NAMALWA (cell line): ENCODE results near the gene CLEC18B.
"Not testable (repeated sequence)": the region's sequence is repeated elsewhere in the genome, so short reads cannot be mapped to it uniquely, and the experiment has no call there.

ENCODE experiments used
- DNase-seq: peaks from one replicate; pipeline ENCODE4 v3.0.0-alpha.2; 2015; ENCODE audit warnings: low spot score

CLEC18B gene

DNA sequence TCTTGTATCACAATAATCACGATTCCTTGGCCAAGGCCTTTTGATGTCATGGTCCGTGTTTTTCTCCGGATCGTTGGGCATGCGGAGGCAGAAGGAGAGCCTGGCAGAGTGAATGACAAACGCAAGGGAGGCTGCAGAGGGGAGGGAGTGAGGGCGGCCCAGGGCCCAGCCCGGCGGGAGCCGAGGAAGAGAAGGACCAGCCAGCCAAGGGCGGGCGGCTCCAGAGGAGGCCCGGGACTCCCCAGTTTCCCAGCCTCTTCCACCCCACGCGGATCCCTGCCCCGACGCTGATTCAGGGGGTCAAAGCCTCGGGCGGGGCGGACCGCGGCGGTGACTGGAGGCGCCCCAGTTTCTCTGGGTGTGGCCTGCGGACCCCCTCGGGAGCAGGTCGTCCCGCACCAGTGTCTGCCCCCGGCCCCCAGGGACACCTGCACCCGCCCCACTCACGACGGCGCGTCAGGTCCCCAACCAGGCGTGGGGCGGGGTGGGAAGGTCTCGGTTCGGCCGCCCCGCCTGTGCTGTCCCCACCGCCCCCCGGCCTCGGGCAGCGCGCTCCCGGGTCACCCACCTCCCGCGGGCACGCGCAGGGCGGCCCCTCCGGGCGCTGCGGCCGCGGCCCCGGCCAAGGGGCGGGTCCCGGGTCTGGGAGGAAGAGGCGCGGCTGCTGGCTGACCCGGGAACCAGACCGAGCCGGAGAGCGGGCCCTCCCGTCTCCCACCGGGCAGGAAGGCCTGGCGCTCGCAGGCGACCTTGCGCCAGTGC is 14.5 kb downstream of the CLEC18B start:
- DNase-seq: not testable (repeated sequence)

GRCh38 chr16:74404148-74404933 is 16.9 kb downstream of the CLEC18B start:
- DNase-seq: not testable (repeated sequence)

DNA sequence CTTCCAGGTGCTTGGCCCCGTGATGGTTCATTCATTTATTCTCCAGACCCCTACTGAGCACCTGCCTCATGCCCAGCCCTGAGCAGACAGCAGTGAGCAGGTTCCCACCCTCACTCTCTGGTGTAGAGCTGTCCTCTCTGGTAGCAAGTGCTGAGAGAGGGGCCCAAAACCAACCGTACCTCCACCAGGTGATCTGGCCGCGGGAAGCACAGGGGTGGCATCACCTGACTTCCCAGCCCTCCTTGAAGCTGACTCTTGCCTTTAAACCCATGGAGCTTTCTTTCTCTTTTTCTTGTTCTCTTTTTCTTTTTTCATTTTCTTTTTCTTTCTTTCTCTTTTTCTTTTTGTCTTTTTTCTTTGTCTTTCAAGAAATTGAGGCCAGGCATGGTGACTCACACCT is 21.0 kb downstream of the CLEC18B start:
- not testable (repeated sequence) for DNase-seq

DNA sequence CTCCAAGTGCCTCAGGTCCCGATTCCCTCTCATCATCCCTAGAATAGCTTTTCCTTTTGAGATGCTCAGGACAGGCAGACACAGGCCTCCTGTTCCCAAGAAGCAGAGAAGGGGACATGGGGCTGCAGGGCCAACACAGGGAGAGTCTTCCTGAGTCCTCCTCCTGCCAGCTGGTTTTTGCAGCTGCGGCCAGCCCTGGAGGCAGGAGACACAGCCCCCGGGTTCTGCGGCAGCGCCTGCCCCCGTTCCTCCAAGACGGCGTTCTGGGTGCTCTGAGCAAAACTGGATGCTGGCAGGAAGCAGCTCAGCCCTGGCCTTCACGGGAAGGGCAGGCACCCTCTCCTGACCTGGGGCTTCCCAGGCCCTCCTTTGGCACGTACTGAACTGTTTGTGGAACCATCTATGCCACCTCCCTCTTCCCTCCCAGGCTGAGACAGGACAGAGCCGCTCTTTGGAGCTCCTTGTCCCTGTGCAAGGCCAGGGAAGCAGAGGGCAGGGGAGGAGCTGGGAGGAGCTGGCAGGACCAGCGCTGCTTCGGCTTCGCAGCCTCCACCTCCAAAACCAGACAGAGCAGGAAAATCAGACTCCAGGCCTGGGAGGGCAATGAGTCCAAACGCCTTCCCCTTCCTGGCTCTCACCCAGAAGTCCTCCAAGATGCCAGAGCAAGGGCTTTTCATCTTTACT is 22.9 kb downstream of the CLEC18B start:
- DNase-seq: not testable (repeated sequence)

DNA sequence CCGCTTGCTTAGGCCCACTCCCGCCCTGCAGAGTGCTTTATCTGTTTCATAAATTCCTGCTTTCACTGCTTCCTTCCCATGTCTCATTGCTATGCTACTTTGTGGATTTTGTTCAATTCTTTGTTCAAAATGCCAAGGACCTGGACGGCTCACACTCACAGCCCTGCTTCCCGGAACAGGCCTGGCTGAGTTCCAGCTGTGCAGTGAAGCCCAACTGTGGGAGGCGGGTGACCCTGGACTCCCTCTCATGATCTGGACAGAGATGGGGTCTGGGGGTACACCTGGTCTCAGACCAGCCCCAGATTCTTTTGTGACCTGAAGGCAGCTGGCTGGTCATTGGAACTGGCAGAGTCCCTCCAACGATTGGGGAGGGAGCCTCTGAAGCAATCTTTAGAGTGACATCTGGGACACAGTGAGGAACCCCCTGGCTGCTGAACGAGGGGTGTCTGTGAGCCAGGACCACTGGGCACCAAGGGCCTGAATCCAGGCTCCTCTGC is 24.7 kb downstream of the CLEC18B start:
- not testable (repeated sequence) for DNase-seq

GRCh38 chr16:74394604-74395003 is 26.7 kb downstream of the CLEC18B start:
- DNase-seq: not testable (repeated sequence)

- not testable (repeated sequence) for DNase-seq
Measured at GRCh38 chr16:74394131-74394530, 27.1 kb downstream of the CLEC18B start.

DNA sequence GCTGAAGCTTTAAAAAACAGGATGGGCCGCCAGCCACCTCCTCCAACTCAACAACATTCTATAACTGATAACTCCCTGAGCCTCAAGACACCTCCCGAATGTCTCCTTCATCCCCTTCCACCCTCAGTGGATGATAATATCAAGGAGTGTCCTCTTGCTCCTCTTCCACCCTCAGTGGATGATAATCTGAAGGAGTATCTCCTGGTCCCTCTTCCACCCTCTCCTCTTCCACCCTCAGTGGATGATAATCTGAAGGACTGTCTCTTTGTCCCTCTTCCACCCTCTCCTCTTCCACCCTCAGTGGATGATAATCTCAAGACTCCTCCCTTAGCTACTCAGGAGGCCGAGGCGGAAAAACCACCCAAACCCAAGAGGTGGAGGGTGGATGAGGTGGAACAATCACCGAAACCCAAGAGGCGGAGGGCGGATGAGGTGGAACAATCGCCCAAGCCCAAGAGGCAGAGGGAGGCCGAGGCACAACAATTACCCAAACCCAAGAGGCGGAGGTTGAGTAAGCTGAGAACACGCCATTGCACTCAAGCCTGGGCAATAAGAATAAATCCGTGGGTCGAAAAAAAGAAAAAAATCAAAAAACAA is 29.7 kb downstream of the CLEC18B start:
- not testable (repeated sequence) for DNase-seq

- not testable (repeated sequence) for DNase-seq
Measured at GRCh38 chr16:74382339-74383034, 38.8 kb downstream of the CLEC18B start.

GRCh38 chr16:74373847-74374184 is 47.5 kb downstream of the CLEC18B start:
- DNase-seq: not testable (repeated sequence)

- peak; percentile 16 for DNase-seq
Measured at GRCh38 chr16:74372953-74373846, 48.1 kb downstream of the CLEC18B start.

GRCh38 chr16:74372369-74372768 is 48.9 kb downstream of the CLEC18B start:
- no peak for DNase-seq

GRCh38 chr16:74370338-74371135 is 50.7 kb downstream of the CLEC18B start:
- not testable (repeated sequence) for DNase-seq

DNA sequence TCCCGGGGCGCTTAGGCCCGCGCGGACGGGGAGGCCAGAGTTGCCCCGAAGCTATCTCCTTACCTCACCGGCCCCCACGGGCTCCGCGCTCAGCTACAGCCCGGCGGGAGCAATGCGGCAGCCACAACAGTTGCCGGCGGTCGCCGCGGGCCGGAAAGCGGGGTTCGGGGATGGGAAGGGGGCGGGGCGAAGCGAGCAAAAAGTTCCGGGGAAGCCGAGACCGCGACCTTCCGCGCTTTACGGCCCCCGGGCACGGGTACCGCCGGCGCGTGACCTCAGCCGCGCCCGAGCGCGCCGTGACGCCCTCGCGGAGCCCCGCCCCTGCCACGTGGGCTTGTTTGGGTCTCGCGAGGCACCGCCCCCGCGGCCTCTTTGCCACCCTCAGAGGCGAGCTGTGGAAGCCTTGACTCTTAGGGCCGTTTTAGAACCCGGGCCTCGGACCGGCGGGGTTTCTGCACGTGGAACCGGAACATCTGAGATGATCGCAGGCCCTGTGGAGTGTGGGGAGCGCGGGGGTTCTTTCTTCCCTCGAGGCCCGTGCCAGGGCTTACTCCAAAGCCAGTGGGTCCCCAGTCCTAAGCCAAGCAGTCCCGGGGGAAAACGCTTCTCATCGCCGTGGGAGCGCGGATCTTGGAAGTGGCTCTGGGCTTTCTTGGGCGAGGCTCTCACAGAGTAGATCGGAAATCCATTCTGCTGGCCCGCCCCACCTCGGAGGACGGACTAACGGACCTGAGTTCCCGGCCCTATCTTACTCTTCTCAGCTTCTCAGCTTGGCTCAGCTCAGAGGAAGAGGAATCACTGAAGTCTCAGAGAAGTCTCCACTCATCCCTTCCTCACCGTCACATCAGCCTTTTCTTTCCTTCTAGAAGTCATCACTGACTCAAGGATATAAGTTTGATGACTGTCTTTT is 53.0 kb downstream of the CLEC18B start:
- DNase-seq: peak; percentile 97

DNA sequence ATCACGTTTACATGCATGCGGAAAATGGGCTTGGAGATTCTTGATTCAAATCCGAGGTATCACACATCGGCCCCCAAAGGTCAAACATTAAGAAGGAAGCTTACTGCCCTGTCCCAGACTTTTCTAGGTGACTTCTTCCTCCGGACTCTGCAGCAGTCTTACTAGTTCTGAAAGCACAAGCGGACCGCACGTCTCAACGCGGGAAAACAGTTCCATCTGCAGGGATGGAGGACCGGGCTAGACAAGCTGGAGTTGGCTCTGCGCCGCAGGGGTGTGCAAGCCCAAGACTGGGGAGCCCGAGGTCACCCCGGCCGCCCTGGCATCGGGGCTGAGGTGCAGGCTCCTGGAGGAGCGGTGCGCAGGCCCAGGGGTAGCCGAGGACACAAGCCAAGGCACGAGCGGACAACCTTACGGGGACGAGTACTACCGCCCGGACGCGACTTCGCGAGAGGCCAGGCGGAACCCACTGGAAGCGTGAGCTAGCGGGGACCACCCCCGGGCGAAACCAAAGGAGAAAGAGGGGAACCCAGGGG is 53.7 kb downstream of the CLEC18B start:
- DNase-seq: peak; percentile 53

GRCh38 chr16:74361646-74362610 is 59.4 kb downstream of the CLEC18B start:
- DNase-seq: not testable (repeated sequence)
